BE2C (cell line): ENCODE results near the gene KRTAP1-3.

ENCODE experiments used
- DNase-seq: peaks from one replicate; pipeline ENCODE4 v3.0.0-alpha.2; 2020
- H3K27me3 ChIP-seq: fragments of 250-450 bp; sonication (Bioruptor Pico); 2 replicates; pipeline ENCODE4 v1.5.1; 2020; ENCODE audit warnings: mild to moderate bottlenecking
- H3K36me3 ChIP-seq: fragments of 250-450 bp; sonication (Bioruptor Pico); 2 replicates; pipeline ENCODE4 v1.5.1; 2020; ENCODE audit warnings: mild to moderate bottlenecking
- H3K4me1 ChIP-seq: fragments of 250-450 bp; sonication (Bioruptor Pico); 2 replicates; pipeline ENCODE4 v1.5.1; 2020
- H3K4me3 ChIP-seq: 2 replicates; pipeline ENCODE4 v1.5.1; 2011; ENCODE audit warnings: low read depth, low read length
- H3K9me3 ChIP-seq: fragments of 250-450 bp; sonication (Bioruptor Pico); 2 replicates; pipeline ENCODE4 v1.5.1; 2020
- CTCF ChIP-seq: IDR thresholded peaks from 2 replicates; pipeline ENCODE4 v1.5.1; 2012; ENCODE audit warnings: mild to moderate bottlenecking, low read depth, low read length

Gene KRTAP1-3

GRCh38 chr17:41037853-41038350 is 3.2 kb upstream of the KRTAP1-3 start:
- TF ChIP-seq CTCF = no peak
- Histone ChIP-seq H3K36me3 (no peaks in the 10 kb centered on the region), H3K4me3 (no peak overlapping the region), H3K27me3 (peaks cover 51% of the 10 kb centered on the region), H3K9me3 (no peaks in the 10 kb centered on the region), H3K4me1 (no peaks in the 10 kb centered on the region)
- DNase-seq = no peak

GRCh38 chr17:41029633-41030245 is 4.9 kb downstream of the KRTAP1-3 start, which contains the start of gene KRTAP1-4:
TSS of gene KRTAP1-4 (minus strand) at chr17:41030195. CDS start at chr17:41030078, 117 bp downstream.
- H3K9me3 ChIP-seq = no peaks in the 10 kb centered on the region
- peaks cover 71% of the 10 kb centered on the region for H3K27me3 ChIP-seq
- H3K36me3 ChIP-seq = no peaks in the 10 kb centered on the region
- no peaks in the 10 kb centered on the region for H3K4me1 ChIP-seq
- H3K4me3 ChIP-seq = no peak within 1 kb of the TSS
- TF ChIP-seq CTCF = no peak
- no peak for DNase-seq

GRCh38 chr17:41026715-41027471 is 7.8 kb downstream of the KRTAP1-3 start, which contains the start of gene KRTAP1-5:
TSS of gene KRTAP1-5 (minus strand) at chr17:41027208. CDS start at chr17:41027155, 53 bp downstream.
- Histone ChIP-seq H3K4me1 (no peaks in the 10 kb centered on the region), H3K4me3 (no peak within 1 kb of the TSS), H3K9me3 (no peaks in the 10 kb centered on the region), H3K27me3 (peaks cover 51% of the 10 kb centered on the region), H3K36me3 (no peaks in the 10 kb centered on the region)
- no peak for DNase-seq
- no peak for TF ChIP-seq CTCF

GRCh38 chr17:41024697-41025096 is 10.0 kb downstream of the KRTAP1-3 start:
- Histone ChIP-seq H3K4me1 (no peaks in the 10 kb centered on the region), H3K27me3 (peaks cover 33% of the 10 kb centered on the region), H3K4me3 (no peak overlapping the region), H3K9me3 (no peaks in the 10 kb centered on the region), H3K36me3 (no peaks in the 10 kb centered on the region)
- no peak for TF ChIP-seq CTCF
- DNase-seq = no peak

GRCh38 chr17:41020336-41020735 is 14.3 kb downstream of the KRTAP1-3 start:
- Histone ChIP-seq H3K27me3 (peaks cover 14% of the 10 kb centered on the region), H3K36me3 (no peaks in the 10 kb centered on the region), H3K4me3 (no peak overlapping the region), H3K9me3 (no peaks in the 10 kb centered on the region), H3K4me1 (no peaks in the 10 kb centered on the region)
- DNase-seq = no peak
- no peak for TF ChIP-seq CTCF

GRCh38 chr17:41019415-41019814 is 15.3 kb downstream of the KRTAP1-3 start:
- Histone ChIP-seq H3K9me3 (no peaks in the 10 kb centered on the region), H3K36me3 (no peaks in the 10 kb centered on the region), H3K4me3 (no peak overlapping the region), H3K4me1 (no peaks in the 10 kb centered on the region), H3K27me3 (peaks cover 16% of the 10 kb centered on the region)
- DNase-seq = no peak
- TF ChIP-seq CTCF = no peak
